H1 (cell line): ENCODE data around the gene RASAL2. TPM values are rescaled to one million over a fixed set of nuclear protein-coding genes. Genes with fewer than 3 reads are reported as not detected.

ENCODE experiments used
- EZH2 ChIP-seq: fragments of 200-600 bp; sonication (generic); IDR thresholded peaks from 2 replicates; pipeline ENCODE4 v1.7.1; 2012; ENCODE audit warnings: low read depth, mild to moderate bottlenecking, moderate library complexity, low read length, inconsistent platforms; ENCODE audit not compliant: severe bottlenecking
- YY1 ChIP-seq: IDR thresholded peaks from 2 replicates; pipeline ENCODE4 v1.6.1; 2011; ENCODE audit warnings: low read depth, mild to moderate bottlenecking, low read length
- polyA plus RNA-seq, 7 experiments: library from polyadenylated mRNA; depleted of rRNA in 3 of 7; stranded (reverse) in 5 of 7; unstranded in 2 of 7; fragments of >200 nt in 5 of 7; fragments of 200-250 nt in 2 of 7; gene quantifications; 1 replicate in 5 of 7; 2 replicates in 1 of 7; 4 replicates in 1 of 7; pipeline versions ENCODE4 v1.2.1 to v1.2.3, GENCODE V29; 2011 to 2013; ENCODE audit warnings: missing spikeins in 2 of 7, mixed read lengths in 2 of 7
- total RNA-seq: library from RNA; stranded (reverse); fragmentation: NEBNext Ultra II Directional; extraction: Animal tissue kit (Norgen Biotek cat#: 25700); gene quantifications from 2 replicates; pipeline ENCODE4 v1.2.1, GENCODE V29; 2021
- TF ChIP-seq, protein P1 (sequence below): IDR thresholded peaks from 2 replicates; pipeline ENCODE4 v1.6.1; 2012; ENCODE audit warnings: inconsistent platforms

Gene RASAL2
- total and polyA plus RNA-seq, 2 of the 8 experiments (the other 6 are each of a cell fraction or from before 2014, with no cell fraction given), result 15.9 to 32.5 TPM

DNA sequence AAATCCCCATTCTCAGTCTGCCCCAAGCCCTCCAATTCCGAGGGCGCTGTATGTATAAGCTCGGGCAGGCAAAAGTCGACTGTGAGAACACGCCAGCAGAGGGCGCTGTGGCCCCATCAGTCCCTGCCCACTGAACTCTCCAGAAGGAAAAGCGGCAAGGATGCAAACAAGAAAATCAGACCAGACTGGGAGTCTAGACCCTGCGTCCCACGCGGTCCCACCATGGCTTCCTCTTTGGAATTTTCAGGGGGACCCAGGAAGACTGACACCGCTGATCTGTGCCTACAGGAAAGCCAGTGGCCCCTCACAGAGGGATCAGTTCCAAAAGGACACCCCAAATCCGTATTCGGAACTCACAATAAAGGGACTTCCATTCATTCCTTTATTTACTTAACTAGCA lies 438.5 kb downstream of the RASAL2 start (continued):
- TF ChIP-seq, protein P1, sequence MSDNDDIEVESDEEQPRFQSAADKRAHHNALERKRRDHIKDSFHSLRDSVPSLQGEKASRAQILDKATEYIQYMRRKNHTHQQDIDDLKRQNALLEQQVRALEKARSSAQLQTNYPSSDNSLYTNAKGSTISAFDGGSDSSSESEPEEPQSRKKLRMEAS, result peak; percentile 51; the same call in 1 of the 2 replicates
- 0 out of 2 replicates have a peak, but pooled peaks have one; percentile 18 for TF ChIP-seq YY1
- TF ChIP-seq EZH2, result no peak
